HS-5 (cell line): Measurements from ENCODE around the gene RYR2.

ENCODE experiments used
- DNase-seq: peaks from one replicate; pipeline ENCODE4 v3.0.0-alpha.2; 2012; ENCODE audit warnings: low read depth

RYR2 gene

DNA sequence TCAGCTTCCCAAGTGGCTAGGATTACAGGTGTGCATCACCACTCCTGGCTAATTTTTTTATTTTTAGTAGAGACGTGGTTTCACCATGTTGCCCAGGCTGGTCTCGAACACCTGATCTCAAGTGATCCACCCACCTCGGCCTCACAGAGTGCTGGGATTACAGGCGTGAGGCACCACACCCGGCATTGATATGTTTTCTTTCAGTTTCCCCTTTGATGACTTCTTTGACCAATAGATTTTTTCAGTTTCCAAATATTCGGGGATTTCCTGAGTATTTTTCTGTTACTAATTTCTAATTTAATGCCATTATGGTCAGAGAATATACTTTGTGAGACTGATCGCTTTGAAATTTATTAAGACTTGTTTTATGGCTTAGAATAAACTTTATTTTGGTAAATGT is 406.1 kb downstream of the RYR2 start:
- no peak for DNase-seq

- DNase-seq: no peak
These were observed 415.6 kb downstream of the RYR2 start for GRCh38 chr1:237457573-237457972.

DNA sequence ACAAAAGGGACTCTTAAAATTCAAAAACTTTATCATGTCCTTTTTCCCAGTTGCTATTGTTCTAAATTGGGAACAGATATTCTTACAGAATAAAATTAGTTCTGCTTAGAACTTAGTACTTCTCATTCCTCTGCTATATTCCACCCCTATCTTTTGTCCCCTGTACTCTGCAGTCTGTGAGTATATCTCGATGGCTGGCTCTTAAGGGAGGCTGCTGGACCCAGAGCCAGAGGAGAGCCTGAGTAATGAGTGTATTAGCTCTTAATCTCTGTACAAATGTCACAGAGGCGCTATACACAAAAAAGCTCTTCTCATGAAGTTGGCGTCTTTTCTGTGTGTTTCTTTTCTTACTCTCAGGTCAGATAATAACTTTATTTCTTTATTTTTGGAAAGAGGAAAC is 425.3 kb downstream of the RYR2 start:
- DNase-seq: no peak

DNA sequence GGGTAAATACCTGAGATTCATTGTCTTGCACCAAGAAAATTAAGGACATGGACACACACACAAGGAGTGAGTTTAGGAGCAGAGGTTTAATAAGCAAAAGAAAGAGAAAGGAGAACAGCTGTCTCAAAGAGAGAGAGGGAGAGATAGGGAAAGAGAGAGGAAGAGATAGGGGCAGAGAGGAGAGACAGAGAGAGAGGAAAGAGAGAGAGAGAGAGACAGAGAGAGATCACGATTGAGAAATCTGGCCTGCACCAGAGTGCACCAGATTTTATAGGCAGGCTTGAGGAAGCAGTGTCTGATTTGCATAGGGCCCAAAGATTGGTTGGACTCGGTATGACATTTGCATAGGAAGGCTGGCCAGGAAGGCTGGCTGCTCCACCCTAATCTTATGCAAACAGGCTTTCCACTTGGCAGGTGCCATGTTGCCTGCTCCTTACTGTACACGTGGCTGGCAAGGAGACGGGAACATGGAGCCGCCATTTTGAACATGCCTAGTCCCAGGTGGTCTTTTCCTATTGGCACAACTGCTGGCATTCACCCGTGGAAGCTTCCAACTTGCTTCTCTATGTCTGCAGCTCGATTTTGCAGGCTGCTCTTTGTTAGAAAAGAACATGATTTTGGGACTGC is 428.8 kb downstream of the RYR2 start:
- no peak for DNase-seq

- DNase-seq: no peak
These were observed 429.4 kb downstream of the RYR2 start for GRCh38 chr1:237471377-237471776.

GRCh38 chr1:237471956-237472355 is 430.0 kb downstream of the RYR2 start:
- no peak for DNase-seq

- no peak for DNase-seq
These were observed 431.9 kb downstream of the RYR2 start for GRCh38 chr1:237473854-237474253.

DNA sequence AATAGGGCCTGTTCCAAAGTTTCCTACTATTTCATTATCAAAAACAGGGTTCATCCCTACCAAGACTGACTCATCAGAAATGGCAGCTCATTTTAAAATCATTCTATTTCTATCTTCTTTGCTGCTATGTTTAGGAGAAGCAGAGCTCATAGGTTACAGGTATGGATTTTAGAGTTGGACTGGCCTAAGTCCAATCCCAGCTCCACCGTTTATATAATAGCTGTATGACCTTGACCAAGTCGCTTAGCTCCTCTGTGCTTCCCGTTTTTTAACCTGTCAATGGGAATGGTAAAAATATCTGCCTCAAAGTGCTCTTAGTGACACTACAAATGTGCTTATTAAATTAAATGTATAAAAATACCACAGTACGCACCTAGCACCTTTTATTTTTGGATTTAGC is 436.1 kb downstream of the RYR2 start:
- DNase-seq: no peak

- DNase-seq: no peak
These were observed 436.9 kb downstream of the RYR2 start for GRCh38 chr1:237478842-237479241.

- DNase-seq: peak; percentile 9
These were observed 440.8 kb downstream of the RYR2 start for GRCh38 chr1:237482777-237483176.

DNA sequence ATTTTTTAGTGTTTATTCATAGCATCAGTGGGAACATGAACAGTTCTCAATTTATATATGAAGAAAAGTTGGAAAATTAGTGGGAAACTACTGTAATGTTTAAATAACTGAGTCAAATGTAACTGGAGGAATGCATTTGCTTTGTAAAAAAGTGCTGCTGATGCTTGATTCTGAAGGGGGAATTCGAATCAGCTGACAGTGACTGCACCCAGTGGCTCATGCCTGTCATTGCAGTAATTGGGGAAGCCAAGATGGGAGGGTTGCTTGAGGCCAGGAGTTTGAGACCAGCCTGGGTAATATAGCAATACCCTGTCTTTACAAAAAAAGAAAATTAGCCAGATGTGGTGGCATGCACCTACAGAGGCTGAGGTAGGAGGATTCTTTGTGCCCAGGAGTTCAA is 450.4 kb downstream of the RYR2 start:
- DNase-seq: no peak

GRCh38 chr1:237500566-237500965 is 458.6 kb downstream of the RYR2 start:
- no peak for DNase-seq

GRCh38 chr1:237503292-237503691 is 461.3 kb downstream of the RYR2 start:
- DNase-seq: no peak

DNA sequence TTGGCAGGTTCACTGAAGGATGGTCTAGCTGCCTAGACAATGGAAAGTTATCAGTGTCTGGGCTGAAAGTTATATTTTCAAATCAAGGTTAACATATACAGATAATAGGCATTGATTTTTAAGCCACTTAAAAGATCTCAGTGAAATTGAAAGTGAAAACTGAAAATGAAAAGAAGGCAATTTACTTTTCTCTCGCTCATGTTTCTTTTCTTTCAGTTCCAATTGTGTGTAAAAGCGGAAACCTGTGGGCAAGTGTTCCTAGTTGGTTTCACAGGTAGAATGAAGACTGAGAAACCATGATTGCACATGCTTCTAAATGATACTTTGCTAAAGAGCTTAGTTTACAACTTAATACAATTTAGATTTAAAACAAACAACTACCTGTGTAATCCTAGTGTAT is 465.0 kb downstream of the RYR2 start:
- DNase-seq: no peak

DNA sequence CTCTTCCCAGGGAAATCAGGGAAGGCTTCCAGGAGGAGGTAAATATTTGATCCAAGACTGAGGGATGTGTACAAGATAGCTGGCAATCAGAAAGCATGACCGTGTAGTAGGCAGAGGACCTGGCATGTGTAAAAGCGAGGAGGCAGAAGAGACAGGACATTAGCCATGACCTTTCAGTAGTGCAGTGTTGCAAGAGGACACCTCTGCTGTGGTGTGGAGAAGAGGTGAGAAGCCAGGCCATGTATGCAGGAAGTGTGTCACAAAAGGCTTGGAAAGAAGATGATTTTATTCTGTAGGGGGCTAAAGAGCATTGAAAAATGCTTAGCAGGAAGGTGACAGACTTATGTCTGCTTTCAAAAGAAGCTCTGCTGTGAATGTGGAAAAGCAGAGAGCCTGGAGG is 467.8 kb downstream of the RYR2 start:
- DNase-seq: no peak

GRCh38 chr1:237525102-237525501 is 483.1 kb downstream of the RYR2 start:
- no peak for DNase-seq

DNA sequence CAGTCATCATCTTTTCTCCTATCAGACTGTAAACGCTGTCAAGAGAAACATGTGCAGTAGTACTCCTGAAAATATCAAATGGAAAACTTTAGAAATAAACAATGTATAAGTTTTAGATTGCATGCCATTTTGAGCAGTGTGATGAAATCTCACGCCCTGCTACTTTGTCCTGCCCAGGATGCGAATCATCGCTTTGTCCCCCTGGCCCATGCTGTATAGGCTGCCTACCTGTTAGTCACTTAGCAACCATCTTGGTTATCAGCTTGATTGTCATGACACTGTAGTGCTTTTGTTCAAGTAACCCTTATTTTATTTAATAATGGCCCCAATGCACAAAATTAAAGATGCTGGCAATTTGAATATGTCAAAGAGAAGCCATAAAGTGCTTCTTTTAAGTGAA is 485.8 kb downstream of the RYR2 start:
- no peak for DNase-seq

GRCh38 chr1:237528545-237528944 is 486.6 kb downstream of the RYR2 start:
- DNase-seq: no peak

DNA sequence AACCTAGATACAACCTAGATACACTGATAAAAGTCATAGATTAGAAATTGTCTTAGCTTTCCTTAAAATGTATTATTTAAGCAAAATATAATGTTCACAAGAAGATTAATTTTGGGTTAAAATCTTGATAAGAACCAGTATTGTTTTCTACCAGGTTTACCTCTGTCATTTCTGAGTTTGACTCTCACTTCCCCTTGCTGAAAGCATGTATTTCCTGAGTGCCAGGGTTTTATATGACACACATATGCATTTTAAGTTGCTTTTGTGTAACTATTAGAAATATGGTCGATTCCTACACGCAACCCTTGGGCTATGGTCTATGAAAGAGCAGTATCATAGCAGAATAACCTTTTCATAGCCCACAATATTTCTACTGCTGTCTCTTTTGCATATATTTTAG is 497.1 kb downstream of the RYR2 start:
- DNase-seq: no peak

- no peak for DNase-seq
These were observed 500.8 kb downstream of the RYR2 start for GRCh38 chr1:237542525-237543418.

- DNase-seq: no peak
These were observed 511.1 kb downstream of the RYR2 start for GRCh38 chr1:237553078-237553477.

- DNase-seq: no peak
These were observed 514.9 kb downstream of the RYR2 start for GRCh38 chr1:237556911-237557310.

GRCh38 chr1:237562242-237562823 is 520.3 kb downstream of the RYR2 start:
- DNase-seq: peak; percentile 65
